VCaP (cell line): Measurements from ENCODE around the gene PROX1.

Experiments
- H3K27ac ChIP-seq: fragments of 450-650 bp; 2 replicates; pipeline ENCODE4 v1.5.1; 2017
- CTCF ChIP-seq: fragments of 450-650 bp; conservative IDR thresholded peaks from 2 replicates; pipeline ENCODE4 v1.5.1; 2017; ENCODE audit warnings: mild to moderate bottlenecking, moderate library complexity

The PROX1 gene

GRCh38 chr1:214043167-214043566 lies 55.4 kb downstream of the PROX1 start:
- no peak for TF ChIP-seq CTCF
- H3K27ac ChIP-seq: no peak overlapping the region

GRCh38 chr1:214044438-214045214 lies 56.9 kb downstream of the PROX1 start:
- no peak for TF ChIP-seq CTCF

GRCh38 chr1:214050513-214051401 lies 63.0 kb downstream of the PROX1 start:
- no peak for TF ChIP-seq CTCF
- no peak overlapping the region for H3K27ac ChIP-seq

More at GRCh38 chr1:214044438-214045214, 56.9 kb downstream of the PROX1 start:
- H3K27ac ChIP-seq: no peak overlapping the region

GRCh38 chr1:214051786-214052185 lies 64.0 kb downstream of the PROX1 start:
- H3K27ac ChIP-seq: no peak overlapping the region
- no peak for TF ChIP-seq CTCF

GRCh38 chr1:214058076-214058475 lies 70.3 kb downstream of the PROX1 start:
- TF ChIP-seq CTCF: no peak
- H3K27ac ChIP-seq: no peak overlapping the region

GRCh38 chr1:214066190-214066589 lies 78.4 kb downstream of the PROX1 start:
- H3K27ac ChIP-seq: no peak overlapping the region
- TF ChIP-seq CTCF: no peak

- no peak for TF ChIP-seq CTCF
- no peak overlapping the region for H3K27ac ChIP-seq
These were observed 79.2 kb downstream of the PROX1 start for GRCh38 chr1:214066936-214067335.
